HG03439 (cell line): Measurements from ENCODE around the gene CDK11B.
A peak's percentile ranks its signal among the peaks of the same experiment; 100 is the strongest.
"Not testable (repeated sequence)": the region's sequence is repeated elsewhere in the genome, so short reads cannot be mapped to it uniquely, and the experiment has no call there.

Experiments used
- ATAC-seq: cut with Tn5 transposase; IDR thresholded peaks from one replicate; pipeline ENCODE4 v1.9.1; 2021; ENCODE audit warnings: mild to moderate bottlenecking, moderate library complexity; ENCODE audit not compliant: unreplicated experiment

CDK11B gene

DNA sequence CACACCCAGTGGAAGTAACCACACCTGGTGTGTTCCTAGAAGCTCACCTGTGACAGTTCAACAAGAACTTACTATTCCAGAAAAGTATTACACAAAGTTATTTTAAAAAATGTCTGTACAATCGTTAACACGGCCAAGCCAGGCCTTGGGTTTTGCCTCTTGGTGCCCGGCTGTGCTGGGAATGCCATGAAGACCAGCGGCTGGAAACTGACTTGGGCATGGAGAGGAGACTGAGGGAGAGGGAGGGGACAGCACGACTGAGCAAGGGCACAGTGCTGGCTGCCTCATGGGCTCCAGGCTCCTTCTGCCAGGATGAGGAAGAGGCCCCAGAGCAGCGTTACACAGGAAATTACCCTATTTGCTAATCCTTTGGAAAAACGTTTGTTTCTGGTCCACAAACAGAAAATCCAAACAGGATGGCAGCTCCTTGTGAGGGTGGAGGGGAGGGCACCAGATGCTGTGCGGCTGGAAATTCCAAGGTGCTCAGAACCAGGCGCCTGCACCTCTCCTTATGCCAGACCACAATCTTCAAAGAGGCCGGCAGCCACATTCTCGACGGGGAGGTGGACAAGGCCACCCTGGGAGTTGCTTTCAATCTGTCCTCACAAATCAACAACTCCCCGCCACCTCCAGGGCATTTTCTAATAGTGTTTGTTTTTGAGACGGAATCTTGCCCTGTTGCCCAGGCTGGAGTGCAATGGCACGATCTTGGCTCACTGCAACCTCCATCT, 4.2 kb upstream of the CDK11B start:
- ATAC-seq, result not testable (repeated sequence)

DNA sequence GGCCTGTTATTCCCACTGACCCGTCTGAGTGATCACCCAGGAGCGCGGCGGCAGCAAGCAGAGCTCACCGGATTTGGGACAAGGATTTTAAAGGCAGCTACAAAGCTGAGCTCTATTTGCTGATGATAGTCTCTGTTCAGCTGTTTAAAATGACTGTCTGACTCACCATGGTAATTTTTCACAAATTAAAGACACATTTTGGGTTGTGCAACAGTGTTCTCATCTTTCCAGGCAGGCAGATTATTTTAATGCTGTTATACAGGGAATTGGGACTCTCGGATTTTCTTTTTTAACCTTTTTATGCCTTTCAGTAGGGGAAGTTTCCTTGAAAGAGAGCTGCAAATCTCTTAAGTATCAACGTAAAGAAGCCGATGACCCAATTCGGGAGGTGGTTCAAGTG, 3.6 kb upstream of the CDK11B start:
- ATAC-seq, result not testable (repeated sequence)

DNA sequence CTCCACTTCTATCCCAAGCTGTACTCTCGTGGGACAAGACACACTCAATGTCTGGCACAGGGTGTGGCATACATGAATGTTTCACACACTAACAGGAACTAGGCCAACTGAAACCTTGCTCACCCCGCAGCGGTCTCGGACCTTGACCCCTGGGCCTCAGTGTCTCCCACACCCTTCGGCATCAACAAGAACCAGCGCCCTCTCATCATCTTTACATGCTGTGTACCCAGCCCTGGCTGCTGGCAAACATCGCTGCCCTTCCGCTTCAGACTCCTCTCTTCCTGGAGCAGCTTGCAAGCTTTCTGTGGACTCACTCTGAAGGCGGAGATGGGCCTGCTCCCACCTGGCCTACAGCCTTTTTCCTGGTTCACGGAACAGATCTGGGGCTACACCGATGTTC, 10.5 kb downstream of the CDK11B start:
- ATAC-seq, result not testable (repeated sequence)

DNA sequence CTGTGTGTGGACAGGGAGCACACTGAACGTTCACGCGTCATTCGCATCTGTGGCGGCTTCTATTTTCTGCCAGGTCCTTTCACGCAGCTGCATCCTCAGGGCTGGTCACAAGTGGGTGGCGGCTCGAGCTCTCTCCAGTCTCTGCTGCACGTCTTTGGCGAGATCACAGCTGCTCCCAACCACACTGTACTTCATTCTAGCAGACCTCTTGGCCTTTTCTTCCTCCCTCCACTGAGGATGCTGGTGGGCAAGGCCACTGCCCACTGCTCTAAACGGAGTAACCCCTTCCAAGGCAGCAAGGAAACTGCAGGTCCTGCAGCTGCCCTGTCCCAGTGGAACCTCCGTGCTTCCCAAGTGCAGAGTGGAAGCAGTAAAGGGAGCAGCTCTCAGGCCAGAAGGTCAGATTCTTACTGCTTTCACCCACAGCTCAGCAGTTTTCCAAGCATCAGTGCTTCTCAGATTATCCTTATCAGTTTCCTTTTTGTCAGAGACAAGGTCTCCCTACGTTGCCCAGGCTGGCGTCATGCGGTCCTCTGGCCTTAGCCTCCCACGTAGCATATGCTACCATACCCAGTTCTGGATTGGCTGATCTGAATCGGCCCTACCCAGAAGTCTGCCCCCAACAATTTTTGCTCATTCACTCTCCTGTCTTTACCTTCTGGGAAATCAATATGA, 11.1 kb downstream of the CDK11B start:
- ATAC-seq, result not testable (repeated sequence)

DNA sequence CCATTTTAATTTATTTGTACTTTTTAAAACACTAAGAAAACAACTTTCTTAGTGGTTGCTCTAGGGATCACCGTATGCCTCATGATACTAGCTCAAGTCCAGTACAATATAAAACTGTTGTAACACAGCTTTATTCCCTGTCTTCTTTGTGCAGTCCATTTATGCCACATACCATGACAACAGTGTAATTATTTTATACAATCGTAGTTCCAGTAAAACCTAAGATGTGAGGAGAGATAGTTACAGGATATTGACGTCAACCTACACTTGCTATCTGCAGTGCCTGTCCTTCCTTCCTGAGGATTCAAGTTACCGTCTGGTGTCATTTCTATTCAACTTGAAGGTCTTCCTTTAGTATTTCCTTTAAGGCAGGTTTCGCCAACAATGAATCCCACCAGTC, 12.5 kb downstream of the CDK11B start:
- not testable (repeated sequence) for ATAC-seq

DNA sequence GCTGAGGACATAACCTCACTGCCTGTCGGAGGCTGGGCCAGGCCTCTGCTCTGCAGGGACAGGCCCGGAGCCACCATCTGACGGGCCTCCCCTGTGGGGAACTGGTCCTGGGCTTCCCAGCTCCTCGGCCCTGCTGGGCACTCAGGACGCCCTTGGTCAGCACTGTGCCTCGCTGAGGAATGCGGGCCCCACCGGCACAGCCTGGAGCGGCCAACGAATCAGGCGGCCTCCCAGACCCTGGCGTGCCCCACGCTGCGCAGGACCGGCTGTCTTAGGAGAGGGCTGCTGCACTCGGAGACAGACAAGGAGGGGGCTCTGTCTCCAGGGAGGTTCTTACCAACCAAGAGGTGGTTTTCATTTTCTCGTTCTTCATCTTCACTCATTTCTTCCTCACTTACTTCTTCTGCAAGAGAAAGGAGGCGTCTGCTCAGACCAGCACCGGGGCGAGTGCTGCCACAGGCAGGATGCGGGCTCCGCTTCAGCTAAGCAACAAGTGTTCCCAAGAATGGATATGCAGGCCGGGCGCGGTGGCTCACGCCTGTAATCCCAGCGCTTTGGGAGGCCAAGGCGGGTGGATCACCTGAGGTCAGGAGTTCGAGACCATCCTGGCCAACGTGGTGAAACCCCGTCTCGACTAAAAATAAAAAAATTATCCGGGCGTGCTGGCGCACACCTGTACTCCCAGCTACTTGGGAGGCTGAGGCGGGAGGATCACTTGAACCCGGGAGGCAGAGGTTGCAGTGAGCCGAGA, 17.9 kb downstream of the CDK11B start:
- not testable (repeated sequence) for ATAC-seq

DNA sequence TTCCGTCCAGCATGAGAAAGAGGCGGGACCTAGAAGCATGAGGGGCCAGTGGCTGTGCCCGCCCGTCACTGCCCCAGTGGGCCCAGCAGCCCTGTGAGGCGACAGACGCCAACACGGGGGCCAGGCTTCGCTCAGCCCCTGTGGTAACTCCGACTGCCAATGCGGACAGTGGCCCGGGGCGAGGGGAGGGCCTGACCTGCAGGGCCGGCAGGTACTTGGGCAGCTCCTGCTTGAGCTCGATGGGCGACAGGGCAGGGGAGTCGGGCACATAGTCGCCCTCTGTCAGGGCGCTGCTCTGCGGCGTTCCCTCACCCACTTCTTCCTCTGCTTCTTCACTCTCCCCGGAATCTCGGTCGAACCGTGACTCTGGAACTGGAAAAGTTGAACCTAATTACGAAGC, 18.7 kb downstream of the CDK11B start:
- ATAC-seq, result not testable (repeated sequence)

DNA sequence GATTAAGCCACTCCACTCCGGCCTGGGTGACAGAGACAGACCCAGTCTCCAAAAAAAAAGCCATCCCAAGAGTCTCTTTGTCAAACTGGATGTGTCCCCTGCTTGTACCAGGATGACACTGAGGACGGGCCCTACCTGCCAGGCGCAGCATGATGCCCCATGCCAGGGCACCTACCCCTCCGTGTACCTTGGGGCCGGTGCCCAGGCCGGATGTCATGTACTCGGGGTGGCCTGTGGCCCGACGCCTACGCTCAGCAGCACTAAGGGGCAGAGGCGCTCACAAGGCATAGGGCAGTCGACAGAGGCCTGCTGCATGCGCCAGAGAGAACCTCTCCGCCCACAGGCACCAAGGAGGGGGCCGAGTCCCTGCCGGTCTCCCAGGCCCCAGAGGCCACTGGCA, 19.4 kb downstream of the CDK11B start:
- ATAC-seq, result not testable (repeated sequence)

DNA sequence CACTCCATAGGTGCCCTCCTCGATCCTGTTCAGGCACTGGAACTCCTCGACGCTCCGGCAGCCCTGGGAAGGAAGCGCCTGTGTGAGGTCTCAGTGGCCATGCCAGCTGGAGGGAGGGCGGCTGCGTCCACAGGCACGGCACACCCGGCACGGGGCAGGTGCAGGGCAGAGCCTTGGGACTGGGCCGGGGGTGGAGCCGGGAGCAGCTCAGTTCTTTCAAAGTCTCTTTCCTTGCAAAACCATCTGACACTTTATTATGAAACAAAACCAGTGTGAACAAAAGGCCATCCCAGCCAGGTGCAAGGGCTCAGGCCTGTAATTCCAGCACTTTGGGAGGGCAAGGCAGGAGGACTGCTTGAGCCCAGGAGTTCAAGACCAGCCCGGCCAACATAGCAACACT, 20.3 kb downstream of the CDK11B start:
- ATAC-seq, result not testable (repeated sequence)

DNA sequence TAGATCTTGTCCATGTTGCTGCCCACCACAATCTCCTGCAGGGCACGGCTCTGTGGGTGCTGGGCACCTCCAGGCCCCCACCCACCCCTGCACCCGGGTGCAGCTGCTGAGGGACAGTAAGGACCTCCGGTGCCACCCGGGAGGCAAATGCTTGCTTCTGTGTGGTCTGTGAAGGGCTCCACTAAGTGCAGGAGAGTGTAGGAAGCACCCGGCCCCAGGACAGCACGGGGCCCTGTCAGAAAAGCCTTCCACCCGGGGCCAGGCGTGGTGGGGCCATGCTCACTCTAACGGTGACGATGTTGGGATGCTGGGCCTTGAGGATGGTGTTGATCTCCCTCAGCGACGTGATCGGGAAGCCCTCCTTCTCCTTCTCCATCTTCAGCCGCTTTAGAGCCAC, 21.3 kb downstream of the CDK11B start:
- ATAC-seq, result not testable (repeated sequence)

DNA sequence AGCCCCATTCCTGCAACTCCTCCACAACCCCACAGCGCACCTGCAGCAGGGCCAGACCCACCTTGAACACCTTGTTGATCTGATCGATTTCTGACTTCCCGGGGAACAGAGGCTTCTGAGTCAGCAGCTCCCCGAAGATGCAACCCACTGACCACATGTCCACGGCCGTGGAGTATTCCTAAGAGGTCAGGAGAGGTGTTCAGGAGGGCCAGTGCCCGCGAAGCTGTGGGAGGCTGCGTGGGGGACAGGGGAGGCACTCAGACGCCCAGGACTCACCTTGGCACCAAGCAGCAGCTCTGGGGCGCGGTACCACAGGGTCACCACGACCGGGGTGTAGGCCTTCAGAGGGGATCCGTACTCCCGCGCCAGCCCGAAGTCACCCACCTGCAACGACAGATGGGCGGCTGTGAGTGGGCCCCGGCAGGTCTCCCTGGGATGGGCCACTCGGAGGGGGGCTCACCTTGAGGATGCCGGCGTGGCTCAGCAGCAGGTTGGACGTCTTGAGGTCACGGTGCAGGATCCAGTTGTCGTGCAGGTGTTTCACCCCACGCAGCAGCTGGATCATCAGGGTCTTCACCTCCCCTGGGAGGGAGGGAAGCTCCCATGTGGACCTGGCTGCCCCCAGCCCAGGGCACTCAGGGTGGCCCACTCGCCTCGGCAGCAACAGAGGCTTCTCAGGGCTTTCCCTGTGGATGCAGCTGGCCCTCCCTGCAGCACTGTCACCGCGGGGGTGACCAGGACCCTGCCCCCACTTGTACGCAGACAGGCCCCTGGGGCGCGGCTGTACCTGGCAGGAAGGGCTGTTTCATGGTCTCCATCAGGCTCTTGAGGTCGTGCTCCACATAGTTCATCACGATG, 22.0 kb downstream of the CDK11B start:
- ATAC-seq, result not testable (repeated sequence)

DNA sequence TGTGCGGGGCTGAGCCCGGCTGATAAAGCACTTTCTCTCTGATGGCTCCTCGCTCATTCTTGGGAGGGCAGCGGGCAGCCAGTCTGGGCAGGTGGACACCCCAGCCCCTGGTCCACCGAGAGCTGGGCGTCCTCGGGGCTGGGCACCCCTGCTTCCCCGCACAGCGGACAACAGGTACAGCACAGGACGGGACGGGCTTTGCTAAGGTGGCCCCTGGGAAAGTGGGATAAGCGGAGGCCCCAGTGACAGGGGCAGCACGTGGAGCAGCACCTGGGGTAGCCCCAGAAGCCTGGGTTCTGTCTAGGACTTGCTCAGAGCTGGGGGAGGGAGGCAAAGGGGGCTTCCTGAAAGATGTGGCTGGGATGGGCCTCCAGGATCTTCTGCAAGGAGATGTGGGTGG, 24.2 kb downstream of the CDK11B start:
- not testable (repeated sequence) for ATAC-seq

DNA sequence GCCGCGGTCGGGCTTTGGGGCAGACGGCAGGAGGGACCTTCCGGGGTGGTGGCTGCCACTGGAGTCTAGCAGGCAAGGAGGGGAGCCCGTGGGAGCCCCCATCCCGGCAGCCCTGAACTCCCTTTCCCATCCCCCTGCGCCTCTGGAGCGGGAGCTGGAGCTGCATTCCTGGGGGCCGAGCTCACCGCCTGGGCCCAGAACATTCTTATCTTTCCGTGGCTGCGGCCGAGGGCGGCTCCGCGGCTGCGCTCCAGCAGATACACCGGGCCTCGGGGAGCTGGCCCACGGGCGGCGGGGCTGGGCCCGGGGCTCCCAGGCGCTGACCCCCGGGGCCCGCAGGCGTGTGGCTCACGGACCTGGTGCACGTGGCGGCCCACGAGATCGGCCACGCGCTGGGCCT, 25.4 kb downstream of the CDK11B start:
- ATAC-seq, result not testable (repeated sequence)

DNA sequence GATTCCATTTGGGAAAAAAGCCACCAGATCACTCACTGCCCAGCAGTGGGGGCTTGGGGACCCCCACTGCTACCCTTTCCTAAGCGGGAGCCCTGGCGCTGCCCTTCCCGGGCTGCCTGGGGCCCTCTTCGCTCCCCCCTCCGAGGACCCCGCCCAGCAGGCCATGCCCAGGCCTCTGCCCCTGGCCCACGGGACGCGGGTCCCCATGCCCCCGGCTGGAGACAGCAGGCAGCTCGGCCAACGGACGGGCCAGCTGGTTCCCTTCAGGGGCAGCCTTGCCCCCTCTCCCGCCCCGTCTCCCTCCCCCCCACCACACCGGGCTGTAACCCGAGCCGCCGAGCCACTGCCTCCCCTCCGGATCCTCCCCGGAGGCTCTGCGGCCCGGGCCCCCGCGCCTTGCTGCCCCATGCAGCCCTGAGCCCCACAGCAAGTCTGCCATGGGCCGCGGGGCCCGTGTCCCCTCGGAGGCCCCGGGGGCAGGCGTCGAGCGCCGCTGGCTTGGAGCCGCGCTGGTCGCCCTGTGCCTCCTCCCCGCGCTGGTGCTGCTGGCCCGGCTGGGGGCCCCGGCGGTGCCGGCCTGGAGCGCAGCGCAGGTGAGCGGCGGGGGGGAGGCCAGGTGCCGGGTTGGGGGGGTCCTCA, 26.9 kb downstream of the CDK11B start, which contains the start of gene MMP23B:
Gene MMP23B (plus strand): TSS at position 392 of the 639 bp plus-strand sequence. CDS start 46 bp downstream, at position 438.
- ATAC-seq, result no peak

DNA sequence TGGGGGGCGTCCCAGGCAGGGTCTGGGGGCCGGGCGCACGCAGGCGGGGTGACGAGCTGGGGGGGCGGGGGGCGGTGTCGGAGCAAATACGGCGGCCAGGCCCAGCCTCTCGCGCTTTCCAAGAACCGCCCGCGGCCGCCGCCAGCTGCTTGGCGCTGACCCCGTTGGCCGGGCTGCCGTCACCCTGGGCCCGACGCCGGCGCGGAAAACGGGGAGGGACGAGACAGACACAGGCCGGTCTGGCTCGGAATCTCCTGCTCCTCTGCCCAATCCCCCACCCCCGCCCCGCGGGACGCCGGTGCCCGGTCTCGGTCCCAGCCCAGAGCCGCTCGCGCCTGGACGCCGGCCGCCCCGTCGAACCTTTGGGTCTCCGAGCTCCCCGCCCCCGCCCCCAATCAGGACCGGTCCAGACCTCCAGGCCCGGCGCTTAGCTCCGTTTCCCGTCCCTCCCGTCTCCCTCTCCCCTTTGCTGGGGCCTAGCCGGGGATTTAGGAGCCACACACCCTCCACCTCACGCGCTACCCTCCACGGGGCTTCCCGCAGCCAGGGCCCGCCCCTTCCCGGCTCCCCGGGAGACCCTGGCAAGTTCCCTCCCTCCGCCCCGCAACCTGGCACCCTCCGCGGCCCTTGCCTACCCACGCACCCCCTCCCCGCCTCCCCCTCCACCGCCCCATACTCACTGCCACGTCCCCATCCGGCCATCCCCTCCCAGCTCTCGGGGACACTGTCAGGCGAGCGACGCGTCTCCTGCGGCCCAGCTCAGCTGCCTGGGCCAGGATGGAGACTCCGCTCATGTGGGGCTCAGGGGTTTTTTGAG, 27.6 kb downstream of the CDK11B start:
- ATAC-seq, result no peak

DNA sequence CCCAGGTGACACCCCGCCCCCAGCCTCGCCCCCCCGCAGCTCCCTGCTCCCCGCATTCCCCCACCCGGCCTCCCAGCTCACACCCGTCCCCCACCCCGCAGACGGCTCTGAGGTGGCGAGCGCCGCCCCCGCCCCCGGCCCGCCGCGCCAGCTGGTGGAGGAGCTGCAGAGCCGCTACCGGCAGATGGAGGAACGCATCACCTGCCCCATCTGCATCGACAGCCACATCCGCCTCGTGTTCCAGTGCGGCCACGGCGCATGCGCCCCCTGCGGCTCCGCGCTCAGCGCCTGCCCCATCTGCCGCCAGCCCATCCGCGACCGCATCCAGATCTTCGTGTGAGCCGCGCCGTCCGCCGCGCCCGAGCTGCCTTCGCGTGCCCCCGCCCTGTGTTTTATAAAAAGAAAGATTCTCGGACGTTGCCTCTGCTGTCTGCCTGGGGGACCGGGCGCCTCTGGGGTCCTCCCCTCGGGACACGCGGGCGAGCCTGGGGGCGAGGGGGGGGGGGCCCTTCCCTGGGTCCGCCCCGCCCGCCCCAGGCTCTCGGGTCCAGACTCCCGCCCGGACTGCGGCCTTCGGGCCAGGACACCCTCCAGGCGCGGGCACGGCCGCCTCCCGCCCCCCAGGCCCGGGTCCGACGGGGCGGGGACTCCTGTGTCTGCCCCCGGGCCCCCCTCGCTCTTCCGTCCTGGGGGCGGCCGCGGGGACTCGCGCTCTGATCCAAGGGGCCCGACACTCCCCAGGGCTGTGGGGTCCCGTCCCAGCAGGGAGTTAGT, 28.4 kb downstream of the CDK11B start:
- peak; percentile 59 for ATAC-seq

DNA sequence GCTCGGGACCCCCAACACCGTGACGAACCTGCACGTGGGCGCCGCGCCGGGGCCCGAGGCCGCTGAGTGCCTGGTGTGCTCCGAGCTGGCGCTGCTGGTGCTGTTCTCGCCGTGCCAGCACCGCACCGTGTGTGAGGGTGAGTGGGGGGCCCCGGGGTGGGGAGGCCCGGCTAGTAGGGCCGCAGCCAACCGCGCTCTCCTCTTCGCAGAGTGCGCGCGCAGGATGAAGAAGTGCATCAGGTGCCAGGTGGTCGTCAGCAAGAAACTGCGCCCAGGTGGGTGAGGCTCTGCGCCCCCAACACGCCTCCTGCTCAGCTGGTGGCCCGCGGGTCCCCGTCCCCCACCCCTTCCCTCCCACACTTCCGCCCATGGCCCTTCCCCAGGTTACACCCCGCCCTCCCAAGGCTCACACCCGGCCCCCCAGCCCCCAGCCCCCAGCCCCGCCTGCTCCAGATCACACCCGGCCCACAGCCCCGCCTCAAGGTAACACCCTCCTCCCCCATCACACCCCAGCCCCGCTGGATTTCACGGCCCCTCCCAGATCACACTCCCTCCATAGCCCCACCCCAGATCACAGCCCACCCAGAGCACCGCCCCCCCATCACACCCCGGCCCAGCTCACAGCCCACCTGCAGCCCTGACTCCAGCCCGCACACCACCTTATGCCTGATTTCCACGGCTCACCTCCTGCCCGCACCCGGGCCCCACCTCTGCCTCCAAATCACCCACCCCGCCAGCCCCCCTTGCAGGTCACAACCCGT, 29.2 kb downstream of the CDK11B start:
- no peak for ATAC-seq
